ENCODE results near the gene TANC1.

GRCh38 chr2:159138642-159139182, 170.3 kb downstream of the TANC1 start:
- no peak for TF ChIP-seq CTCF (IDR thresholded peaks at IDR 0.05)
- TF ChIP-seq ZFX (IDR thresholded peaks at IDR 0.05; ENCODE audit: borderline replicate concordance): no peak
